GM19035 (cell line): ENCODE results near the gene NARF.

Experiments used
- ATAC-seq: cut with Tn5 transposase; IDR thresholded peaks from one replicate; pipeline ENCODE4 v1.9.1; 2021; ENCODE audit not compliant: unreplicated experiment

NARF gene

DNA sequence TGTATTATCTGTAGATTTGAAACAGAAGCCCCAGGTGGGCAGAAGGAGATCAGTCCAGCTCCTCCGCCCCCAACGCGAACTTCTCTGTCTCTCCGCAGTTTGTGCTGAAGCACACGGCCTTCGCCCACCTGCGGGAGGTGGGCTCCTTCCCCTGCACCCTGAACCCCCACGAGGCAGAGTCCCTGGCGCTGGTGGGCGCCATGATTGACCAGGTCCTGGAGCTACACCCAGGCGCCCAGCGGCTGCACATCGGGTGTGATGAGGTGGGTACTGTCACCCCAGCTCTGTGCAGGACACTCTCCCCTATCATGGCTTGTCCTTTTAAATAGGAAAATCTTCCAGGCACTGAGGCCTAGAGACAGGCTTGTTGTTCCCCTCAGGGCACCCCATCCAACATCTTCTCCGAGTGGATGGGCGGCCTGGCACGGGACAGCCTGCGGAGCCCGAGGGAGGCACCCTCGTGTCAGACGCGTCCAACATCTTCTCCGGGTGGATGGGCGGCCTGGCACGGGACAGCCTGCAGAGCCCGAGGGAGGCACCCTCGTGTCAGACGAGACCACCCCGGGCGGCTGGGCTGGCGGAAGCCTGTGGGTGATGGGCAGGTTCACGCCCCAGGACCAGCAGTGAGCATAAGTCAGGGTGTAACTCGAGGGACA is 24.9 kb upstream of the NARF start:
- no peak for ATAC-seq

DNA sequence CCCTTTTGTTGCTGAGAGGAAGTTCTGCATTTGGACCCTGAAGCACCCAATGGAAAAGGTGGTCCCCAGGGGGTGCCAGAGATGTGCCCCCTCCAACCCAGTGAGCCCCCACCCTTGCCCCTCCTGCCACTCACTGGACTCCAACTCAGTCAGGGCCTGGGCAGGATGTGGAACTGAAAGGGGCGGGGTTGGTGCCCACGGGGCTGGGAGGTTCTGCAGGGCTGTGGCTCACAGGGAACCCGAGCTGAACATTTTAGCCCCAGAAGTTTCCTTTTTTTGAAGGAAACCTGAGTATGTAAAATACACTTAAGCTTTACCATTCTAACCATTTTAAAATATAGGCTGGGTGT is 24.4 kb upstream of the NARF start:
- no peak for ATAC-seq

DNA sequence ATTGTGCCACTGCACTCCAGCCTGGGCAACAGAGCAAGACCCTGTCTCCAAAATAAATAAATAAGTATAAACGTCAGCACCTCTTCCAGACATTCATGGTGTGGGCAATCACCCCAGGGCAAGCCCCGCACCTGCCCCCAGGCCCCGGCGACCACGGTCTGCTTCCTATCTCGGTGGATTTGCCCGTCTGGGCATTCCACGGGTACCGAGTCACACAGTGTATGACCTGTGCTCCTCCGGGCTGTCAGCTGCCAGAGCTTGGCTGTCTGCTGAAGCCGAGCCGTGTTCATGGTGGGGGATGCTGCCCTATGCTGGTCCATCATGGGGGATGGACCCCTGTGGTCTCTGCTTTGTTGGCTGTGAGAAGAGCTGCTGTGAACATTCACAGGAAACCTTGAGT is 23.4 kb upstream of the NARF start:
- ATAC-seq = no peak

DNA sequence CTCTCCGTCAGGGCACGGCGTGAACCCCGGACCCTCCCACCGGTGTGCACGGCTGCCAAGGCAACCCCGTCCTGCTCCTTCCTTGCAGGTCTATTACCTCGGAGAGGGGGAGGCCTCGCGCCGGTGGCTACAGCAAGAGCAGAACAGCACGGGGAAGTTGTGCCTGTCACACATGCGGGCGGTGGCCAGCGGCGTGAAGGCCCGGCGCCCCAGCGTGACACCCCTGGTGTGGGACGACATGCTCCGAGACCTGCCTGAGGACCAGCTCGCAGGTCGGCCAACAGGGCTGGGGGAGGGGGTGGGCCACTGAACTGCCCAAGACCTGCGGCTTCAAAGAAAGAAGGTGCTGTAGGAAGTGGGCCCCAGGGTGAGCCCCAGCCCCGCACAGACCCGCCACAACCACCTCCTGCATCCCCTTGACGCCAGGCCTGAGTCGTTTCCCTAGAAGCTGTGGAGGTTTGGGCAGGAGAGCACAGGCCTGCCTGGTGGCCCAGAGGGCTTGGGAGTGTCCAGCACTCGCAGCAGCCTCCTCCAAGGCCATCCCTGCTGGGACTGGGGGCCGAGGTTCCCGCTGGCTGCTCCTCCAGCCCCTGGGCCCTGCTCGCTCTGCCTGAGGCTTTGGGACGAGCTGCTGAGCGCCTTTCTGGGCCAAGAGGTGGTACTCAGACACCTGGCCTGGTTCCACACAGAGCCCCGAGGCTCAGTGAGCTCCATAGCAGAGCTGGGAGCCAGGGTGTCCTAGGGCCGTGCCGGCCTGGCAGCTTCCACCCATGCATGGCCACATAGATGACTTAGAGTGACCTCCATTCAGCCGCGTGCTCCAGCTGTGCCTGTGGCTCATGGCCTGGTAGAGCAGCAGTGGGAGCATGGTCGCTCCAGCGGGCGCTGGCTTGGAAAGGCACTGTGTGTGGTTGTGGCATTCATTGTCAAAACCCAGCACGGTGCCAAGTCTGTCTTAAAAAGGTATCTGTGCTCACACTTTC is 22.6 kb upstream of the NARF start:
- no peak for ATAC-seq

DNA sequence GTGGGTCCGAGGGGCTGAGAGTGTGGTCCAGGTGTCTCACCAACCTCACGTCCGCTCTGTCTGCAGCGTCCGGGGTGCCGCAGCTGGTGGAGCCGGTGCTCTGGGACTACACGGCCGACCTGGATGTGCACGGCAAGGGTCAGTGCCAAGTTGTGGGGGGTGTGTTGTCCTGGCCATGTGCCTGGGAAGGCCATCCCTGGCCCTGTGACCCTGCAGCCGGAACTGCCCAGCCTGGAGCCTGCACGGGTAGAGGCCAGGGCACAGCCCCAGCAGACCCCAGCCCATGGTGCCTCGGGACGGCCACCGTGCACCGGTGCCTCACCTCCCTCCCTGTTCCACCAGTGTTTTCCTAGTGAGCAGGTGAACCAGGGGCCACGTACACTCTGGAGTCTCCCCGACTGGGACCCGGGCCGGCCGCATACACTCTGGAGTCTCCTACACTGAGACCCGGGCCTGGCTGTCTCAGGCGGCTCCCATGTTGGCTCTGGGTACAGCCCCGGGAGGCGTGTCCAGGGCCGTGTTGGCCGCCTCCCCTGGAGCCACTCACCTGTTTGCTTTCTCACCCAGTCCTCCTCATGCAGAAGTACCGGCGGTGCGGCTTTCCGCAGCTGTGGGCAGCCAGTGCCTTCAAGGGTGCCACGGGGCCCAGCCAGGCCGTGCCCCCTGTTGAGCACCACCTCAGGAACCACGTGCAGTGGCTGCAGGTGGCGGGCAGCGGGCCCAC is 21.8 kb upstream of the NARF start:
- ATAC-seq = no peak

DNA sequence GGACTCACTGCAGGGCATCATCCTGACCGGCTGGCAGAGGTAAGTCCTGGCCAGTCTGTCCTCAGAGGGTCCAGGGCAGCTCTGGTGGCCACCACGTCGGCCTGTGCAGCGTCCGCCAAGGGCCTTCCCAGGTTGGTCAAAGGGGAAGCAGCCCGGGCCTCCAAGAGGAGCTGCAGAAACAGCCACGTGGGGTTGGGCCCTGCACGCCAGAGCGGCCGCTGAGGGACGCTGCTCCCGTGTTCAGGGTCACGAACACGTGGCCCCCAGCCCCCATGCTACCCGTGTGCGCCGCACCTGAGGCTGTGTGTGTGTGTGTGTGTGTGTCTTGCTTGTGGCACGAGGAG is 21.2 kb upstream of the NARF start:
- ATAC-seq = no peak

DNA sequence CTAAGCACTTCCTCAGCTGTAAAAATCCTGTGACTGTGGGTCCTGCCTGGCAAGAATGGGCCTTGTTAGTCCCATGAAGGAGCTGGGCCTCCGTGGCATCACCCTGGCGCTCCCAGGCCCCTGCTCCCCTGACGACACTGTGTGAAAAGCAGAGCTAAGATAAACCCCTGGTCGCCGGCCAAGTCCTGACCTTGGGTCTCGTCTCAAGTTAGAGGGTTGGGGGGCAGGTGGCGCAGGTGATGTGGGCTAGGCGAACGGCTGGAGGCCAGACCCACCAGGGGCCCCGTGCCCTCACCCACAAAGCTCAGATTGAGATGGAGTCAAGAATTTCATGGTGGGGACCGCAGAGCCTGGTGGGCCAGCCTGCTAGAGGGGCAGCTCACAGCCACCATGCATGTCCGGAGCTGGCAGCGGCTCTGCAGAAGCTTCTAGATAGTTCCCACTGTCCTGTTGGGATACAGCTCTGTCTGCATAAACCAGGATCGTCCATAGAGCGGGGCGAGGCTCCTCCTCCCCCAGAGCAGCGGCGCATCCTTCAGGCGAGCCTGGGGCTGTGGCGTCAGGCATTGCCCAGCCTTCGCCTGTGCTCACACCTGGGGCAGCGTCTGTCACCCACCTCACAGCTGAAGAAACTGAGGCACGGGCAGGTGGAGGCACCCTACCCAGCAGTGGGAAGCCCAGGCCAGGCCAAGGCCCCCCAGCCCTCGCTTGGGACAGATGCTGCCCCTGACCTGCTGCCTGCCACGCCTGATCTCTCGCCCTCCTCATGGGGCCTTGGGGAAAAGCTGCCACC is 19.9 kb upstream of the NARF start:
- ATAC-seq = no peak

DNA sequence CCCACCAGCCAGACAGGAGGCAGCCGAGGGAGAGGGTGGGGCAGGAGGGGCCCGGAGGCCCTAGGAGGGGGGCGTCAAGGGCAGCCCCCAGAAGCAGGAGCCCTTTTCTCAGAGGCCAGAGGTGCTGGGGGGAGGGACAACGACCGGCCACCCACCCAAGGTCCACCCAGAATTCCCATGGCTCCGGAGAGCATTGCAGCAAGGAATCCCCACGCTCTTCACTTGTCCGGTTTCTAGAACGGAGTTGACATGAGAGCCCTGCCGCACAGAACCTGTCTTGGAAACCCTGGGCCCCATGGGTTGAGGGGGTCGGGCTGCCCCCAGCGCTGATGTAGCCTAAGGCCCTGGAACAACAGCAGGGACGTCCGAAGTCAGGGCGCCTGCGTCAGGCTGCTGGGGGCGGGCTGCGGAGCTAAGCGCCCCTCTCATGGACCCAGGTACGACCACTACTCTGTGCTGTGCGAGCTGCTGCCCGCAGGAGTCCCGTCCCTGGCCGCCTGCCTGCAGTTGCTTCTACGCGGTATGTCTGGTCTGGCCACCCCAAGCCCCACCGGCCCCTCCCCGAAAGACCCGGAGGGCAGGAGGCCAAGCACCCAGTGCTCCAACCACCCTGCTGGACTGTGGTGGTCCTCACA is 19.2 kb upstream of the NARF start:
- ATAC-seq = no peak

DNA sequence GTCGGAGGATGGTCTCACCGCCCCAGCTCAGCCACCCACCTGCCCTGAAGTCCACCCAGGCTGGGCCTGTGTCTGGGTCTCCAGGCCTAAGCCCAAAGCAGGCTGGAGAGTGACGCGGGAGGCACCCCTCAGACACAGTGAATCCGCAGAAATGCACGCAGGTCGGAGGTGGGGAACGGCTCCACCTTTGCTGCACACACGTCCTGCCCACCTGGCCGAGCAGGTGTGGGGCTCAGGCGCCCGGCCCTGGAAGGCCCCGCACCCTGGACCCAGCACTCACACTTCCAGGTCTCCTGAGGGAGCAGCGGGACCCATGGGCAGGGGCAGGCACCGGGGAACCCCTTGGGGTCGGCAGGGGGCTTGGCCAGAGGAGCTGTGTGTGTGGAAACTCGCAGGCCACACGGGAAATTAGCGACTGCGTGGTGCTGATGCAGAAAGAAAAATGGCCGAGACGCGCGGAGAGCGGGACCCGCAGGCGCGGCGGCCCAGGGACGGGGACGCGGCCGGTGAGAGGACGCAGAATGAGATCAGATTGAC is 18.6 kb upstream of the NARF start:
- no peak for ATAC-seq

DNA sequence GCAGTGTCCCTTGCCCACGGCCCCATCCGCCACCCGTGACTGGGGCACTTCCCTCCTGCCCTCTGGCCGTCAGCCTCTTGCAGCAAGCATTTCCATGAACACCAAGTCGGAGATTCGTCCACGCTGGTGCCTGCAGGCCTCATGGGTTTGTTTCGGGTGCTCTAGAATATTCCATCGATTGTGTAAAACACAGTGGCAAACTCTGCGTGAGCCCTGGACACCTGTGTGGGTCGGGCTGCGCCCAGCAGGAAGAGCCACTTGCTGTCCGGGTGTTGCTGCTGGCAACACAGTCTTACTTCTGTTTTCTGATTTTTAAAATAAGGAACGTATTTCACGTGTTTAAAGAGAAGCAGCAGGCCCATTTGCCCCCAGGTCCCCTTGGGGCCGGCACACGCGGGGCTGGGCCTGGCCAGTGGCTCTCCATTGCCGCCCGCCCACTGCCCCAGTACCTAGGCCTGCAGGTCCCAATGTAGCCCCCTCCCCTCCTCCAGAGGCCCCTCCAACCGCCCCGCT is 18.0 kb upstream of the NARF start:
- ATAC-seq = no peak

DNA sequence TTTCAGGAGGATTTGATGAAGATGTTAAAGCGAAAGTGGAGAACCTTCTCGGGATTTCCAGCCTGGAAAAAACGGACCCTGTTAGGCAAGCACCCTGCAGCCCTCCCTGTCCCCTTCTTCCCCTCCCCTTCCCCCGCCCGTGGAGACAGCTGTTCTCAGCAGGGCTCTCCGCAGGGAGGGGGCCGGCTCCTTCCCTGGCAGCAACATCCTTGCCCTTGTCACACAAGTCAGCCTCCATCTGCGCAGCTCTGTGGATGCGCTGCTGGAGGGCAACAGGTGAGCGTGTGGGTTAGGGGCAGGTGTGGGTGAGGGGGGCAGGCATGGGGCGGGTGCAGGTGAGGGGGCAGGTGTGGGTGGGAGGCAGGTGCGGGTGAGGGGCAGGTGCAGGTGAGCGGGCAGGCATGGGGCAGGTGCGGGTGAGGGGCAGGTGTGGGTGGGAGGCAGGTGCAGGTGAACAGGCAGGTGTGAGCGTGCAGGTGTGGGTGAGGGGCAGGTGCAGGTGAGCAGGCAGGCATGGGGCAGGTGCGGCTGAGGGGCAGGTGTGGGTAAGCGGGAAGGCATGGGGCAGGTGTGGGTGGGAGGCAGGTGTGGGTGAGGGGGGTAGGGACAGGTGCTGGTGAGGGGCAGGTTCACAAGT is 17.4 kb upstream of the NARF start:
- ATAC-seq = no peak

DNA sequence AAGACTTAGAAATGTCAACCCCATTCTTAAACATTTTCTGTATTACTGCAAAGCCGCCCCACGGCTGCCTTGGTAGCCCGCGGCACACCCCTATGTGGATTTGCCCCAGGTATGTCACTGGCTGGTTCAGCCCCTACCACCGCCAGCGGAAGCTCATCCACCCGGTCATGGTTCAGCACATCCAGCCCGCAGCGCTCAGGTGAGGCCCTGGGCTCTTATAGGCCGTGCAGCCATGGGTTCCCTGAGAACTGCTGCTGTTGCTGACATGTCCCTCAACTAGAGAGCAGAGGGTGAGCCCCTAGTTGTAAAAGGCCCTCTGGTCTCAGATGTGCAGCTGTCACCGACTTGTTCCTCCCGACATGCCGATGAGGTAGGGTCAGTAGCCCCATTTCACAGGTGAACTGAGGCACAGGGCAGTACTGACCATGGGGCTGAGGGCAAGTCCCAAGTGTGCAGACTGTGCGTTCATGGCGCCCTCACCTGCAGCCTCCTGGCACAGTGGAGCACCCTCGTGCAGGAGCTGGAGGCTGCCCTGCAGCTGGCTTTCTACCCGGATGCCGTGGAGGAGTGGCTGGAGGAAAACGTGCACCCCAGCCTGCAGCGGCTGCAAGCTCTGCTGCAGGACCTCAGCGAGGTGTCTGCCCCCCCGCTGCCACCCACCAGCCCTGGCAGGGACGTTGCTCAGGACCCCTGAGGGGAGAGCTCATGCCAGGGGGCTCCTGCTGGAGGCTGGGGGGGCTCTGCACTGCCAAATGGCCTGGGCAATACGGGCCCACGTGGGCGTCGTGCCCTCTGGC is 16.7 kb upstream of the NARF start:
- no peak for ATAC-seq

DNA sequence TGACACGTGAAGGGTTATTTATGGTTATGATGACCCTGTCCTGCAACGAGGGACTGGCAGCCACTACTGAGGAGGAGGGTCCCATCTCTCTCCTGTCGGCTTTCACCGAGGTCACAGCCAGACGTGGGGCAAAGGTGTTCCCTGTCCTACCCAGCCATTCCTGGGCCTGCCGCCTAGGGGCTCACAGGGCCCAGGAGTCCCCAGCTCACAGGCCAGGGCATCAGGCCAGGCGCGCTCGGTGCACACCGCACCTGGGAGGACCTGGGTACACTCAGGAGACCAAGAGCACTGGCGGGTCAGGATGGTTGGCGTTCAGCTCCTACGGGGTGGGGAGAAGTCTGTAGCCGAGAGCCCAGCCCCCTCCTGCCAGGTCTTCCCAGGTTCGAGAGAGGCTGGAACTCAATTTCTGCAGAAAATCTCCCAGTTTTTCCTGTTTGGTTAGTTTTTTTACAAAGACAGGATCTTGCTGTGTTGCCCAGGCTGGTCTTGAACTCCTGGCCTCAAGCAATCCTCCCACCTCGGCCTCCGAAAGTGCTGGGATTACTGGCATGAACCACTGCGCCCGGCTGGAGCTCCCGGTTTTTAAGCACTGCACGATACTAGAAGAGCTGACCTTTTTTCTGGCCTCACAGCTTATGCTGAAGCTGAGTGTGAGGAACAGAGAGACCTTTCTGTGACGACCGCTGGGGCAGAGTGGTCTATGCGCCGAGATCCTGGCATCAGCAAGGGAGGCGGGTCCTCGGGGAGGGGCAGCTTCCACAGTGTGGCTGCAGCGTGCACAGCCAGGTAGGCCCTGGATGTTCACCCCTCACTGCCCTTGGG is 15.7 kb upstream of the NARF start:
- no peak for ATAC-seq

DNA sequence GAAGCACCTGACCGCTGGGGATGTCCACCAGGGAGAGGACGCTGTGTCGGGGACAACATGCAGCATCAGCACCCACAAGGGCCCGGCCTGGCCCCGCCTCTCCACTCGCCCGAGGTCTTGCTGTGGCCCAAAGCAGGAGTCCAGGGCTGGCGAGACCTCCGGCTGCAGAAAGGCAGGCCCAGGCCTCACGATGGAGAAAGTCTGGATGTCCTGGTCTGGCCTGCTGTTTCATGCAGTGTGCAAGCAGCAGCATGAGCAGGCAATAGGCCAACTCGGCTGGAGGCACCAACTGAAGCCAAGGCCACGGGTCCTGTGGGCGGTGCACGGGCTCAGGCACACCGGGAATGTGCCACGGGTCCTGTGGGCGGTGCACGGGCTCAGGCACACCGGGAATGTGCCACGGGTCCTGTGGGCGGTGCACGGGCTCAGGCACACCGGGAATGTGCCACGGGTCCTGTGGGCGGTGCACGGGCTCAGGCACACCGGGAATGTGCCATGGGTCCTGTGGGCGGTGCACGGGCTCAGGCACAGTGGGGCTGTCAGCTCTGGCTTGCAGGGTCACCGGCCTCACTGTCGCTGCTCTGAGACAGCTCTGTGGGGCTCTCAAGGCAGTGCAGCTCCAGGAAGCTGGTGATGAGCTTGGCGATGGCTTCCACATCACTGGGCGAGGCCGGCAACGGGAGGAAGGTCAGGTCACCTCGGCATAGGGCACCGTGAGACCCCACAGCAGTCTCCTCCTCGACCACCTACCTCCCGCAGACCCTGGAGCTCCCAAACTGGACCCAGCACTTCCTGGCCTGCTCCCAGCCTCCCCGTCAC is 14.9 kb upstream of the NARF start:
- no peak for ATAC-seq

DNA sequence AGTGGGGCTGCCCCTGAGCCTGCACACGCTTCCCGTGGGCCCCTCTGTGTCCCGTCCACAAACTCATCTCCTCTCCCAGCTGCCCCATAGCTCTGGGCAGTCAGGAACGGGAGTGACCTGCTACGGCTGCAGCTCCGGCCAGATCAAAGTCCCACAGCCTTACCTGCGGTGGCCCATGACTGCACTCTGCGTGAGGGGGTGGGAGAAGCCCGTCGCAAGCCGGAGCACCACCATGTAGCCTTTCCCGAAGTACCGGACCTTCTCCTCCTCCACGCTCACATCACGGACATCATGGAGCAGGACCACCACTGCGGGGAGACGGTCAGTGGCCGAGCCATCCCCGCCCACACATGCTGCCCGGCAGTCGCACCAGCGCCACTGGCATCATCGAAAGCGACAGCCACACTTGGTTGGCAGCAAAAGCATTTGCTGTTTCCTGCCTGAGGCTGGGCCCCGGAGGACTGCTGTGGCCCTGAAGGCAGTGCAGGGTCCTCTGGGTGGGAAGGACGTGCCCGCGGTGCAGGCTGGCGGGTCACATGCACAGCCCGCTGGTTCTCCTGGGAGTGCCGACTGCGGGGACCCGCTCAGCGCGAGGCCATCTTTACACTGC is 14.2 kb upstream of the NARF start:
- no peak for ATAC-seq

DNA sequence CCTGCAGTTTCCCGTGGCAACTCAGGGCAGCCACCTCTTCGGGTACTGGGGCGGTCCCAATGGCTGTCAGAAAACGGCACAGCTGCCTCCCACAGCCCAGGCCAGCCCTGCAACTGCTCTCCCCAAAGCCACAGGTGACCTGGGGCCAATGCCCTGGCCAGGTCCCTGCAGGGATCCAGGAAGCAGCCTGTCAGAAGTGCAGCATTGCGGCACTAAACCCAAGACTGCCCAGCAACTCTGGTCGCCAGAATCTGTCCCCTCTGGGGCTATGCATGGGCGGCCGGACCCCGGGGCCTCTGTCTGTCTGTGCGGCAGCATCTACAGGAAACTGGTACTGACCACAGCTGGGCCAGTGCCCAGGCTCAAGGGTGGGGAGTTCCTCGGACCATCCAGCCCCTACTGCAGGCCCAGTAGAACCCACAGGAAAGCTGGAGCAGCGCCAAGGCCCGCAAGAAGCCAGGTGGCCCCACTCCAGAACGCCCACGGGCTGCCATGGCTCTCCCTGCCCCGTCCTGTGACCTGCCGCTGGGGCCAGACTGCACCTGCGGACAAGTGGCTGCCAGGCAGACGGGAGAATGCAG is 13.5 kb upstream of the NARF start:
- ATAC-seq = no peak
